Measurements from ENCODE around the gene SEMA3C.

The SEMA3C gene

DNA sequence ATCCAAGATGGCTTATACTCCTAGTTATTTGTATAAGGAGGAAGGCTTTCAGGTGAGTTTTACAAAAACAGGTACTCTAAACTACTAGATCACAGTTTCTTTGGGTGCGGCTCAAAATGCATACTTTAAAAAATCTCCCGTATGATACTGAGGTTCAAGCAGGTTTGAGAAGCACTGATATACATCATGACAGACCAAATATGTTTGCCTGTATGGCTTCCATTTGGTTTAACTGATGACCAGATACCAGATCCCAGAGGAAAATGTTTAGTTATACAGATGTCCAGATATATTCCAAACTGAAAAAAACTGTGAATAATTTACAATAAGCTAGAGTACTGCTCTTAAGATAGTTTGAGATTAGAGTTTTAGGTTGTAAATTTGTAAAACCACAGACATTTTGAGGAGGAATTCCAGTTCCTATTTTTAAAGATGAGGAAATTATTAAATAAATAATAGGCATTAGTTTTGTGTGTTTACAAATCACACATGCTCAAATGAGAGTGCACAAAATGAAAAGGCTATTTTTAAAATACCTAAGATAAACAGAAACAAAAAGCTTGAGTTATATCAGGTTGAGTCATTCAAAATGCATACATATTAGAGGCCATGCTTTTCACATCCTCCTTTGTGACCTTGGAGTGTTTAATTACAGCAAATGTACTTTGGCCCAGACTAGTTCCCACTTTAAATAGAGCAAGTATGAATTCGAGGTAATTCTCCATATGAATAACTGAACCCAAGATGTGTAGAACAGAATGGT lies 60.5 kb downstream of the SEMA3C start:
- DNase-seq (ENCODE audit: low read depth in 2 of 2), result peak; percentile 40 to 53

DNA sequence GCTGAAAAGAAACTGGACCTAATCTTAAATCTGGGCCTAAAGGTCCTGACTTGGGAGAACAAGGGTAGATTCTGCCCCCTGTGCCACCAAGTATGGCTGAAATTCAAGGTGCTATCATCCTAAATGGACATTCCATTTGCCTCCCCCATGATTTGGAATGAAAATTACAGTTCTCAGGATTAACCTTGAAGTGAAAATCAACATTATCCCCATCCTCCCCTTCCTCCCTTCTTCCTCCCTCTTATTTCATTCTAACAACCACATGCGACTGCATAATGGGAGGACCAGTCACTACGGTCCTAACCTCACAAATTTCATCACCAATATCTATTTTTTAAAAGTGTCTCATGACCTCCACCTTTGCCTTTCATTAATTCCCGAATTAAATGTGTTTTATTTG lies 62.1 kb downstream of the SEMA3C start:
- TF ChIP-seq, protein P1, sequence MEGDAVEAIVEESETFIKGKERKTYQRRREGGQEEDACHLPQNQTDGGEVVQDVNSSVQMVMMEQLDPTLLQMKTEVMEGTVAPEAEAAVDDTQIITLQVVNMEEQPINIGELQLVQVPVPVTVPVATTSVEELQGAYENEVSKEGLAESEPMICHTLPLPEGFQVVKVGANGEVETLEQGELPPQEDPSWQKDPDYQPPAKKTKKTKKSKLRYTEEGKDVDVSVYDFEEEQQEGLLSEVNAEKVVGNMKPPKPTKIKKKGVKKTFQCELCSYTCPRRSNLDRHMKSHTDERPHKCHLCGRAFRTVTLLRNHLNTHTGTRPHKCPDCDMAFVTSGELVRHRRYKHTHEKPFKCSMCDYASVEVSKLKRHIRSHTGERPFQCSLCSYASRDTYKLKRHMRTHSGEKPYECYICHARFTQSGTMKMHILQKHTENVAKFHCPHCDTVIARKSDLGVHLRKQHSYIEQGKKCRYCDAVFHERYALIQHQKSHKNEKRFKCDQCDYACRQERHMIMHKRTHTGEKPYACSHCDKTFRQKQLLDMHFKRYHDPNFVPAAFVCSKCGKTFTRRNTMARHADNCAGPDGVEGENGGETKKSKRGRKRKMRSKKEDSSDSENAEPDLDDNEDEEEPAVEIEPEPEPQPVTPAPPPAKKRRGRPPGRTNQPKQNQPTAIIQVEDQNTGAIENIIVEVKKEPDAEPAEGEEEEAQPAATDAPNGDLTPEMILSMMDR (IDR thresholded peaks at IDR 0.05; ENCODE audit: low read depth, low read length), result no peak
- no peak for DNase-seq (ENCODE audit: low read depth in 2 of 2)
- H3K4me3 ChIP-seq (replicated peaks in 1 of 2; ENCODE audit: low read depth in 2 of 2, low read length in 2 of 2), result no peak overlapping the region

More for the DNA sequence above, 60.5 kb downstream of the SEMA3C start:
- no peak overlapping the region for H3K4me3 ChIP-seq (replicated peaks in 1 of 2; ENCODE audit: low read depth in 2 of 2, low read length in 2 of 2)
- TF ChIP-seq, protein P1 (IDR thresholded peaks at IDR 0.05; ENCODE audit: low read depth, low read length), result no peak

DNA sequence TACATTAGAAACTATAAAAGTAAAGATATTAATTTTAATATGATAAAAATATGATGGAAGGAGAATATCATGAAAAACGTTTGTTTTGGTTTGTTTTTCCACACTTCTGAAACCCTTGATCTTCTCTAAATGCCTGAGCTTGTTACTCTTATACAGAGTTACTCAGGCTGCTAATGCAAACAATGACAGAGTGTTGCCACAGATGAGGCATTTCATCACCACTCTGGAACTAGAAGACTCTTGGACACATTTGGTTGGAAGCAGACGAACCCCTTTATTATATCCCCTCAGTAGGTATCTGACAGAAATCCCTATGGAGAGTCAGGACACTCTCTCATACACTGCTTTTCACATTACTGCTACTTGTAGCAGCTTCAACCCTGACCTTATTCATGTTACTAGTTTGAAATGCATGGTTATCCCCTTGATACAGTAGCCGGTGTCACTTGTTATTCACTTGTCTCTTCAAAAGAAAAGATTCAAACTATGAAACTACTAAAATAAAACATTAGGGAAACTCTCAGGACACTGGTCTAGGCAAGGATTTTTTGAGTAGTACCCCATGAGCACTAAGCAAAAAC lies 66.9 kb downstream of the SEMA3C start:
- peak; percentile 32 to 80 for DNase-seq (ENCODE audit: low read depth in 2 of 2)

DNA sequence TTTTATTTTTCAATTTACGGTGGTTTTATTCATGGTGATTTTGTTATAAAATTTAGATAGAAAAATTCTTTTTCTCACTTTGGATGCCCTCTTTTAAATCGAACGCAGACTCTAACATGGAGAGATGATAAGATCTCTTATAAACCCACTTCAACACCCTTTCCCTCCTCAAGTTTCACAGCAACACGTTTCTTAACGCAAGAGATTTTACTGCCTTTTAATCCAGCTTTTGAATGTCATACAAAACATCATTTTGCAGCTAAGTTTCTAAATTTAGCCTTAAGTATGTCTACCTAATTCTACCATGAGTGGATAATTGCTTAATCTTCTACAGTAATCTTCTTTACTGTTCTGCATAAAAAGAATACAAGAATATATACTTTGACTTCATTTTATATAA lies 70.0 kb downstream of the SEMA3C start:
- no peak for DNase-seq (ENCODE audit: low read depth in 2 of 2)
- H3K4me3 ChIP-seq (replicated peaks in 1 of 2; ENCODE audit: low read depth in 2 of 2, low read length in 2 of 2), result no peak overlapping the region
- TF ChIP-seq, protein P1 (IDR thresholded peaks at IDR 0.05; ENCODE audit: low read depth, low read length), result no peak

More for the DNA sequence above, 66.9 kb downstream of the SEMA3C start:
- H3K4me3 ChIP-seq (replicated peaks in 1 of 2; ENCODE audit: low read depth in 2 of 2, low read length in 2 of 2), result no peak overlapping the region
- TF ChIP-seq, protein P1 (IDR thresholded peaks at IDR 0.05; ENCODE audit: low read depth, low read length), result no peak

DNA sequence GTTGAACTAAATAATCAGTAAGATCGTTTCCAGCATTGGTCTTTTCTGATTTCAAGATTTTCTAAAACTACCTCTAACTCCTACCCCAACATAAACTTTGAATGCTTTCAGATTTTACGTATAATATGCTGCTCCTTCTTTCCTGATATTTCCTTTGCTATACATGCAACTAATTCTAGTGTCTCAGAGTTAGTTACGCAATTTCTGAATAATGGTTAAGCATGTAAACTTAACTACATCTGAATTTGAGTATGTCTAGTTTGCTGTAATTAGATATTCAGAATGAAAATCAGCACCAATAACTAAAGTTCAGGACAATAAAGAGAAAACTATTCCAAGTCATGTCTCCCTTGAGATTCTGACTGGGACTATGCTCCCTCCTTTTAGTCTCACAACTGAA lies 71.0 kb downstream of the SEMA3C start:
- DNase-seq (ENCODE audit: low read depth in 2 of 2), result no peak
- no peak overlapping the region for H3K4me3 ChIP-seq (replicated peaks in 1 of 2; ENCODE audit: low read depth in 2 of 2, low read length in 2 of 2)
- TF ChIP-seq, protein P1 (IDR thresholded peaks at IDR 0.05; ENCODE audit: low read depth, low read length), result no peak

DNA sequence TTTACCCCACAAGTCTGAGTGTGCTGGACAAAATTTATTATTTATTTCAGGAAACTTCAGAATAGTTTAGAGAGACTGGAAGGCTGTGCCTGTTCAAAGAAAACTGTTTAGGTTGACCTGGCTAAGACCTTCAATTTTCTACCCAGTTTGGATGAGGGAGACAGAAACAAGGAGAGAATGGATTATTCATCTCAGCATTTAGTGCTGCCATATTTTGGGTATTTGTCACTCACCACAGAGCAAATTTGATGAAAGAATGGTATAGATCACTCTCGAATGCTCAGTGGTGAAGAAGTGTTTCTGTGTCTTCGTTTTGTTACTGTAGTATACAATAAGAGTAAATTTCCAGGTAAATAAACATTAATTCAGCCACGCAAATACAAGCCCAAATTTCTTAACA lies 71.8 kb downstream of the SEMA3C start:
- no peak for DNase-seq (ENCODE audit: low read depth in 2 of 2)
- no peak overlapping the region for H3K4me3 ChIP-seq (replicated peaks in 1 of 2; ENCODE audit: low read depth in 2 of 2, low read length in 2 of 2)
- TF ChIP-seq, protein P1 (IDR thresholded peaks at IDR 0.05; ENCODE audit: low read depth, low read length), result no peak
